Fibroblast of peridontal ligament (primary cell): ENCODE results near the gene DAB1.

Experiments
- DNase-seq: peaks from one replicate; pipeline ENCODE4 v3.0.0-alpha.2; 2010; ENCODE audit errors: extremely low read depth

The DAB1 gene

GRCh38 chr1:57020216-57020615 is 403.6 kb downstream of the DAB1 start:
- DNase-seq: no peak

DNA sequence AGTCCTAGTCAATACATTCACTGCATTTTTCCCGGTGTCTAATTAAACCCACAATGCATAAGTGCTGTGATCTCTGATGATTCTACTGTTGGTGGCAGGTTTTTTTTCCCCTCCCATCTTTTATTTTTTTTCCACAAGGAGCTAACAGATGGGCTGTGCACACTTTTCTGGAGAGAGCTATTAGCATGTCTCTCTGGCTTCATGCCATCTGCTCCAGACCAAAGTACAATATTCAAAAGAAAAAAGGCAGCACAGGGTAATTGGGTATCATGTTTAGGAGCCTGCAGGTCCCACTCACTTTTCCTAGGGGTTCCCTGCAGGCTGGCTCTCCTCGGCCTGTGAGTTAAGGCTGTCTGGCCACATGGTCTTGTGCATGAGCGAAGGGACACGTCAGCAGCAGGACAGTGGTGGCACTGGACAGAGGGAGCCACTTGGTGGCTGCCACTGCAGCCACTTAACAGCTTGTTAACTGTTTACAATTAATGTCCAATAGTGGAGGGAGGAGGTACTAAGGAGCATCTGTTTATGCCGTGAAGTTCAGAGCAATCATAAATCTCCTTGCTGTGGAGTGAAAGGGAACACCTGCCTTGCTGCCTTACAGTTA is 404.5 kb downstream of the DAB1 start:
- DNase-seq: no peak

DNA sequence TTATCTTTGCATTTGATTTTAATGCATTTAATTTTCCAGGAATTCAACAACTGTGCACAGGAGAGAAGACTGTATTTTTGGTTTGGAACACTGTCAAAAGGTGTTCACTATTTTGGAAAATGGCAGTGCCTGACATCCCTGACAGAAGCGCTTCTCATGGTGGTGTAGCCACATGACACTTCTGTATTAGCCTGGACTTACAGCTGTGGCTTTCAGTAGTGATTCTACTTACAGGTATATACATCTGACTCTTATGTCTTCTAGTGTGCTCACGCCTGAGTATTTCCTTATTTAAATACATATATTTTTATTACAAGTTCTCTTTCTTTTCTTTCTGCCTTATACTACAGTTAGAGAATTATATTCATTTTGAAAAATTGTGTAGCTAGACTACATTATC is 405.7 kb downstream of the DAB1 start:
- no peak for DNase-seq

- DNase-seq: peak; percentile 6
Measured at GRCh38 chr1:57017717-57018116, 406.1 kb downstream of the DAB1 start.

DNA sequence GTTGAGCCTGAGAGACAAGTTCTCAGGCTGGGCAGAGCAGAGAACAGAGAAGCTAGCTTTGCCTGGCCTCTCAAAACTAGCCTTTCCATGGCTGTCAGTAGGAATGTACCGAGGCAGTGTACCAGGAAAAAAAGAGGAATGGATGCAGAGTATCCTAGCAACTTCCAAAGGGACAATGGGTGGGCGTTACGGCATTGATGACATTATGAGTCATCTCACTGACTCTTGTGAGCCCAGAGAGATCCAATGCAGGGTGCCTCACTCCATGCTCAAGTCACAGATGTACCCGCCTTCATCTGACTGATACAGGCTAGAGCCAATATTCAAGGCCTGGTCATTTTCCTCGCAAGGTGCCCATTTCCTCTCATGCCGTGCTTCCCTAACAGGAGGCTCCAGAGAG is 406.7 kb downstream of the DAB1 start:
- no peak for DNase-seq

- DNase-seq: no peak
Measured at GRCh38 chr1:57015071-57015470, 408.8 kb downstream of the DAB1 start.

DNA sequence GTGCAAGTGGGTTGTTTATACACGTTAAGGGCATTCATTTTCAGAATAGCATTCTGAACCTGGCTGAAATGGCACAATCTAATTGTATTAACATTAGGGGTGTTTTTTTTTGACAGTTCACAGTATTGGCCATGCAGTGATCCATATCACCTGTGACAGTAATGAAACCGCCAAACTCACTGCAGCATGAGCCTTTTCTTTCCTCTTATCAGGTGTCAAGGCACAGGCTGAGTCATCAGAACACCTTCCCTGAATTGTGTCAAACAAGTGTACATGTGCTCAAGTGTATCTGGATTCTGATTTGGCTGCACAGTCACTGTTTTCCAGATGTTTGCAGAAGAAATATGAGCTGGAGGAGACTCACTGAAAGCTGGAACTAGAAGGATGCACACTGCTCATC is 410.3 kb downstream of the DAB1 start:
- DNase-seq: no peak

GRCh38 chr1:57012315-57012714 is 411.5 kb downstream of the DAB1 start:
- DNase-seq: no peak

DNA sequence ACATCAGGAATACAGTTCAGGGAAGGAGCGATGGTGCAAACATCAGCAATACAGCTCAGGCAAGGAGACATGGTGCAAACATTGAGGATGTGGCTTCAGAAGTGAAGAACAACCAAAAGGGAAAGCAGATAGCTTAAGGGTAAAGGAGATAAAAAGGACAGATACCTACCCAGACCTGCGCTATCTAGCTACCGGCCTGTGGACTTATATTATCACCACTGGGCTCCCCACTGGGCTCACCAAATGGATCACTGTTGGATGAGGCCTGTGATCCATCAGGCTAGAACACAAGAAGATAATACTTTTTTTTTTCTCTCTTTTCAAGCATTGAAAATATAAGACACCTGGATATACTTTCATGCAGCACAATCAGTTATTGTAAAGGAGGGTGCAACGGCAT is 413.3 kb downstream of the DAB1 start:
- no peak for DNase-seq

DNA sequence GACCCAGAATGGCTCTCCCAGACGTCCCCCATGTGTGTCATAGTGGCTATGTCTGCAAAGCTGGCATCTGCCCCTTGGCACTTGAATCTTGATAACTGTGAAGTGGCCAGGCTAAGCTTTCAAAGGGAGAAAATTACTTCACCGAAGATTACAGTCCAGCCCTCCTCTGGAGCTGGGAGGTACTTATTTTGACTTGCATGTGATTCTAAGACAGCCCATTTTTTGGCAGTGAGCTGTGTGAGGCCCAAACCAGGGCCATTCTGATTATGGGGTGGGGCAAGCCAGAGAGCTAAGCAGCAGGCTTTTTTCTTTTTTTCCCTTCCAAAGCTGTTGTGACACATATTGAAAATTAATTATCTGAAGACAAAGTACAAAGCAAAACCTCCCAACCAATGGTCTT is 415.9 kb downstream of the DAB1 start:
- DNase-seq: peak; percentile 11

GRCh38 chr1:57007472-57007871 is 416.4 kb downstream of the DAB1 start:
- no peak for DNase-seq

GRCh38 chr1:57003398-57004139 is 420.3 kb downstream of the DAB1 start:
- DNase-seq: no peak

- DNase-seq: no peak
Measured at GRCh38 chr1:56995414-56996100, 428.3 kb downstream of the DAB1 start.

DNA sequence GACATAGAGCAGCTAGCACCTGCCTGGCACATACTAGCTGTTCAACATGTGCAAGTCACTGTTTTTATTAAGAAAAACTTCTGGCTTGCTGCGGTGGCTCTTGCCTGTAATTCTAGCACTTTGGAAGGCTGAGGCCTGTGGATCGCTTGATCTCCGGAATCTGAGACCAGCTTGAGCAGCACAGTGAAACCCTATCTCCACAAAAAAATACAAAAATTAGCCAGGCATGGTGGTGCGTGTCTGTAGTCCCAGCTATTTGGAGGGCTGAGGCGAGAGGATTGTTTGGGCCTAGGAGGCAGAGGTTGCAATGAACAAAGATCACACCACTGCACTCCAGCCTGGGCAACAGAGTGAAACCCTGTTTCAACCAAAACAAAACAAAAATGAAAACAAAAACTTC is 430.4 kb downstream of the DAB1 start:
- DNase-seq: no peak

DNA sequence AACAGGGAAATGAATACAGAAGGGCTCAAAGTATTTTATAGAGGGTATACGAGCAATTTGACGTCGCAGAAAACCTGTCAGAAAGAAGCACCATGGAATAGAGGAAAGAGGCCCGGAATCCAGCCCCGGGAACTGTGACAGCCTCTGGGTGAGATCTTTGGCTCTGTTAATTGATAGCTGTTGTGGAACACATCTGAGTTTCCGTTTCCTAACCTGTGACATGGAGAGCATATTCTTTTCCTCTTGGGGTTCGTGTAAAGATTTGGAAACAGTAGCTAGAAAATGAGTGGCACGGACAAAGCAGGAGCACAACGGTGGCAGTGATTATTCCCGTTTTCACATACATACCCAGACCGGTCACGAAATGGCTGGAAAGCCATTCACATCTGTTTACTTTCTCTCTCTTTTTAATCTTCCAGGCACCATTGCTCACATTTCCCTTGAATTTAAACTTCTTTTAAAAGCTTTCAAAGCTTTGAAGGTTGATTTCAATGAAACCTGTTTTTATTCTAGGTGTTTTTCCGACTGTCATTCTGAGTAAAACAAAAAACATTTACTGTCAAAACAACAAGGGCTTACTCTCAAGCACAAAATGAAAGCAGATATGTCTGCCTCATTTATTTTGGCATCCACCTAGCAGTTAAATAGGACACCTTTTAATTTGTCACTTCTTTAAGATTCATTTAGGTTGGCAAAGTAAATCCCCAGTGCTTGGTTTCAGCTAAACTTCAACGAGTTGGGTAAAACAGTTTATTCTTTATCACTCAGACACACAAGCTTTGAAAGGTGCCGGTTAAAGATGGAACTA is 431.3 kb downstream of the DAB1 start:
- no peak for DNase-seq

DNA sequence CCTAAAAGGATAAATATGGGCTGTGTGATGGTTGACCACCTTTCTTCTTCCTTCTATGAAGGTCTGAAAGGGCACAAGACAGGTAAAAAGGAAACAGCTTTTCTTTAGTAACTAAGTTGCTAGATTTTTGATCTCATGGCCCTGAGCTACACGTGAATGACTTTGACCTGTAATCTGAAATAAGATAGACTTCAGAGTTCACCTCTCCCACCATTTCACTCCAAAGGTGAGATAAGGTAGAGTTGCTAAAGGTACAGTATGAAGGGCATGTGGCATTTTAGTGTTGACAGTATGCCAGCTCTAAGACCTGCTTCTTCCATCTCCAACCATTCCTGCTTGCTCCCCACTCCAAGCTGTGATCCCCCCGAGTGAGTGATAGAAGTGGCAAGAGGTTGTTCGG is 432.3 kb downstream of the DAB1 start:
- no peak for DNase-seq

DNA sequence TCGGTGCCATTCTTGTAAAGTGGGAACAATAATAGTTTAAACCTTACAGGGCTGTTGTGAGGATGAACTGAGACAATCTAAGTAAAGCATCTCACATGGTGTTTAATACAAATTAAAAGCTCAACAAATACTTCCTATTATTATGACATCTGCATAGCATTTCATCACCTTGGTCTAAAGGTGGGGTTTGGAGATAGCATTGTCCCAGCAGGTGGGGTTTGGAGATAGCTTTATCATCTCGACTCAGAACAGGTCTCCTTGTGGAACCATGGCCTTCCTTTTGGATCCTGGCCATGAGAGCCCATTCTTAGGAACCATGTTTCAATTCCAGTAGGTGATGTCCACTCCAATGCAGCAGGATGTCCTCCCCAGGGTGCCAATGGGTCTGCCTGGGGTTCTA is 437.5 kb downstream of the DAB1 start:
- no peak for DNase-seq

GRCh38 chr1:56985857-56986256 is 438.0 kb downstream of the DAB1 start:
- no peak for DNase-seq

DNA sequence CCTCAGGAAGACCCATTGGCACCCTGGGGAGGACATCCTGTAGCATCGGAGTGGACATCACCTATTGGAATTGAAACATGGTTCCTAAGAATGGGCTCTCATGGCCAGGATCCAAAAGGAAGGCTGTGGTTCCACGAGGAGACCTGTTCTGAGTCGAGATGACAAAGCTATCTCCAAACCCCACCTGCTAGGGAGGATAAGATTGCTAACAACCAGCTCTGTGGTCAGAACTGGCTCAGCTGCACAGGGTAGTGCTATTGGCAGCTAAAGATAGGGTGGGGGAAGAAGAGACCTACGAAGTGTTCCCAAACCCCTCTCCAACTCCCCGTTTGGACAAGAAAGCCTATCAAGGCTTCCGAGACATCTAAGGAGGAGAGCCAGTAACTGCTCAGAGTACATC is 440.4 kb downstream of the DAB1 start:
- no peak for DNase-seq

DNA sequence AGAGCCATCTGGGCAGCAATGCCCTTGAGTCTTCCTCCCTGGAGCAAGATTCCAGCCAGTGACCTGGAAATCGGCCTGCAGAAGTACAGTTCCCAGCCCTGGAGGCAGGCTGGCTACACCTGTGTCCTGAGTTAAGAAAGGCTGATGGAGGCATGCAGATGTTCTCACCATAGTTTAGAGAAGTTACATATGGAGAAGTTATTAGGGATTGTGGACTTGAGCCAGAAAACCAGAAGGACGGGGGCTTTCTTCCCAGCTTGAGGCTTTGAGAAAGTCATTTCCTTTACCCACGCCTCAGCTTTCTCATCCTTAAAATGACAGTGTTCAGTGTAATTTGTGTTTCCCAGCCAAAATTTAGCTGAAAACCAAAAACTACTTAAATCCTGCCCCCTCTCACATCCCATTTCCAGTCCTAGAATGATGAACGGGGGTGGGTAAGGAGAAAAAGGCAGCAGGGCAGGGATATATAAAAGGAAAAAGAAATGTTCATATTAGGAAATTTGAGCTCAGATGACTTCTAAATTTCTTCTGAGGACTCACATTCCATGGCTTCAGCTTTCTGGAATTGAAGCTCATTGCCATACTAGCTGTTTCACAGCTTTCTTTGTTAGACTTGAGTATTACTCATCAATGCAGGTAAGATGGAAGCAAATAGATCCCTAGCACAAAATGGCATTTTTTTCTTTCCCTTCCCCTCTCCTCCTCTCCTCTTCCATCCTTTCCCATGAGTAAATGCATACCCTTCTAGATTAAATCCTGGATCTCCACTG is 443.7 kb downstream of the DAB1 start:
- no peak for DNase-seq

- no peak for DNase-seq
Measured at GRCh38 chr1:56978819-56979218, 445.0 kb downstream of the DAB1 start.

- DNase-seq: peak; percentile 21
Measured at GRCh38 chr1:56977910-56978309, 445.9 kb downstream of the DAB1 start.
